ENCODE measurements around the gene PLEKHG4. TPM values are rescaled to one million over a fixed set of nuclear protein-coding genes. Genes with fewer than 3 reads are reported as not detected.

PLEKHG4 gene
- polyA plus RNA-seq, 1 donor from 2014 or later: 0.28 TPM

DNA sequence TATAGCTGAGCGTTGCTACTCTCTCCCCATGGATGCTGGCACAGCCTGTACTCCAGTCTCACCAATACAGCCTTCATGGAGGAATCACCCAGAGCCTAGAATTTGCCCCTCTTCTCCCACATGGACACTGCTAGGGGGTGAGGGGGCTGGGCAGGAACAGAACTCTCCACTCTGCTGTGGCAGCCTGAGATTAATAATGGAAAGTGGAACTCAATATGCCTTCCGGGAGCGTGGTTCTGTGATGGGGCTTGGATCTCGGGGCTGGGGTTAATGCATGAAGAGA lies 29.3 kb upstream of the PLEKHG4 start:
- no peaks in the 10 kb centered on the region for H3K36me3 ChIP-seq (ENCODE audit: insufficient read depth, low read length)
- no peaks in the 10 kb centered on the region for H4K20me1 ChIP-seq (ENCODE audit: insufficient read depth)
- no peaks in the 10 kb centered on the region for H3K9me3 ChIP-seq (ENCODE audit: low read length)
- no peak for TF ChIP-seq EZH2 (IDR thresholded peaks at IDR 0.05; ENCODE audit: borderline replicate concordance, insufficient read depth, low read length, poor library complexity, severe bottlenecking)
- no peak overlapping the region for H2AFZ ChIP-seq (ENCODE audit: low read depth, low read length)
- H3K79me2 ChIP-seq (replicated peaks; ENCODE audit: insufficient read depth, low read length): no peaks in the 10 kb centered on the region
- H3K4me2 ChIP-seq (ENCODE audit: low read length): no peak overlapping the region
- no peaks in the 10 kb centered on the region for H3K9me2 ChIP-seq (ENCODE audit: insufficient read depth, low read length)
- no peak overlapping the region for H3K9ac ChIP-seq (ENCODE audit: low read length)
- no peak overlapping the region for H3K27ac ChIP-seq (ENCODE audit: low read length)
- no peaks in the 10 kb centered on the region for H3F3A ChIP-seq (ENCODE audit: insufficient read depth, low read length, poor library complexity, severe bottlenecking)
- H3K27me3 ChIP-seq (ENCODE audit: insufficient read depth, low read depth, low read length): peaks cover 49% of the 10 kb centered on the region
- H3K4me3 ChIP-seq (ENCODE audit: low read length): peak overlapping the region; percentile 70

DNA sequence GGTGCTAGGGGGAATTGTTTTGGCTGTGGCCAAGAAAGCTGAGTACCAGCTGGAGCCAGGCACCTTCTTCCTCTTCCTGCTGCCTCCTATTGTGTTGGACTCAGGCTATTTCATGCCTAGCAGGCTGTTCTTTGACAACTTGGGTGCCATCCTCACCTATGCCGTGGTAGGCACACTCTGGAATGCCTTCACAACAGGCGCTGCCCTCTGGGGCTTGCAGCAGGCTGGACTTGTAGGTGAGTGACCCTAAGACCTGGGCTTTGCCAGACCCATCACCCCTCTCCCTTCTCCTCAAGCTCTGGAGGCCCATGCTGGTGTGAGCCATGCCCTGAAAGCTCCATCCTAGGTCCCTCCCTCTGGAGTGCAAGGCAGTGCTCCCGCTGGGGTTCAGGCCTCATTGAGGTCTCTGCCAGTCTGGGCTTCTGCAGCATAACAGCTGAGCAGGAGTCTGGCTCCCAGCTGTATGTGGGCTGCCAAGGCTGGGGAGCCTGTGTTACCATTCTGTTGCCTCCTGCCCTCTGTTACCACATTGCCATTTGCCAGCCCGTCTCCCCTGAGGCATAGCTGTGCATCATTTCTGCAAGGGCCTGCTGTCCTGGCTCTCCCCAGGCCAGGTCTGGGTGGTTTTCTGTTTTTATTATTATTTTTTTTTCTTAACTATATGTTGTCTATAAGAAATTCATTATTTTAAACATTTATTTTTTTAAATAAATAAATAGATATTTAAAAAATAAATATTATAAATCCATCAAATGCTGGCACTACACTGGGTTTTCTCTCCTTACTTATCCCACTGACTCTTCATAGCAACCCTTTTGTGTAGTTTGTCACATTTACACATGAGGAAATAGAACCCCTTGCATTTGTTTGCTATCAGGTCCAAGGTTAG lies 26.5 kb upstream of the PLEKHG4 start:
- H3K27ac ChIP-seq (ENCODE audit: low read length): no peak overlapping the region
- no peaks in the 10 kb centered on the region for H3K36me3 ChIP-seq (ENCODE audit: insufficient read depth, low read length)
- no peak overlapping the region for H3K4me3 ChIP-seq (ENCODE audit: low read length)
- H3K4me2 ChIP-seq (ENCODE audit: low read length): no peak overlapping the region
- H3K9me3 ChIP-seq (ENCODE audit: low read length): no peaks in the 10 kb centered on the region
- TF ChIP-seq SMC3 (conservative IDR thresholded peaks at IDR 0.05; ENCODE audit: poor library complexity) (no peak), MXI1 (conservative IDR thresholded peaks at IDR 0.05; ENCODE audit: poor library complexity, severe bottlenecking) (no peak), EP300 (conservative IDR thresholded peaks at IDR 0.05; ENCODE audit: poor library complexity, severe bottlenecking) (no peak), RAD21 (conservative IDR thresholded peaks at IDR 0.05) (no peak), TAF1 (IDR thresholded peaks at IDR 0.05; ENCODE audit: low read depth) (no peak), POLR2AphosphoS5 (IDR thresholded peaks at IDR 0.05) (no peak), EZH2 (IDR thresholded peaks at IDR 0.05; ENCODE audit: borderline replicate concordance, insufficient read depth, low read length, poor library complexity, severe bottlenecking) (no peak)
- TF ChIP-seq, protein P1, sequence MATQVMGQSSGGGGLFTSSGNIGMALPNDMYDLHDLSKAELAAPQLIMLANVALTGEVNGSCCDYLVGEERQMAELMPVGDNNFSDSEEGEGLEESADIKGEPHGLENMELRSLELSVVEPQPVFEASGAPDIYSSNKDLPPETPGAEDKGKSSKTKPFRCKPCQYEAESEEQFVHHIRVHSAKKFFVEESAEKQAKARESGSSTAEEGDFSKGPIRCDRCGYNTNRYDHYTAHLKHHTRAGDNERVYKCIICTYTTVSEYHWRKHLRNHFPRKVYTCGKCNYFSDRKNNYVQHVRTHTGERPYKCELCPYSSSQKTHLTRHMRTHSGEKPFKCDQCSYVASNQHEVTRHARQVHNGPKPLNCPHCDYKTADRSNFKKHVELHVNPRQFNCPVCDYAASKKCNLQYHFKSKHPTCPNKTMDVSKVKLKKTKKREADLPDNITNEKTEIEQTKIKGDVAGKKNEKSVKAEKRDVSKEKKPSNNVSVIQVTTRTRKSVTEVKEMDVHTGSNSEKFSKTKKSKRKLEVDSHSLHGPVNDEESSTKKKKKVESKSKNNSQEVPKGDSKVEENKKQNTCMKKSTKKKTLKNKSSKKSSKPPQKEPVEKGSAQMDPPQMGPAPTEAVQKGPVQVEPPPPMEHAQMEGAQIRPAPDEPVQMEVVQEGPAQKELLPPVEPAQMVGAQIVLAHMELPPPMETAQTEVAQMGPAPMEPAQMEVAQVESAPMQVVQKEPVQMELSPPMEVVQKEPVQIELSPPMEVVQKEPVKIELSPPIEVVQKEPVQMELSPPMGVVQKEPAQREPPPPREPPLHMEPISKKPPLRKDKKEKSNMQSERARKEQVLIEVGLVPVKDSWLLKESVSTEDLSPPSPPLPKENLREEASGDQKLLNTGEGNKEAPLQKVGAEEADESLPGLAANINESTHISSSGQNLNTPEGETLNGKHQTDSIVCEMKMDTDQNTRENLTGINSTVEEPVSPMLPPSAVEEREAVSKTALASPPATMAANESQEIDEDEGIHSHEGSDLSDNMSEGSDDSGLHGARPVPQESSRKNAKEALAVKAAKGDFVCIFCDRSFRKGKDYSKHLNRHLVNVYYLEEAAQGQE (IDR thresholded peaks at IDR 0.05; ENCODE audit: borderline replicate concordance): no peak
- TF ChIP-seq, protein P2, sequence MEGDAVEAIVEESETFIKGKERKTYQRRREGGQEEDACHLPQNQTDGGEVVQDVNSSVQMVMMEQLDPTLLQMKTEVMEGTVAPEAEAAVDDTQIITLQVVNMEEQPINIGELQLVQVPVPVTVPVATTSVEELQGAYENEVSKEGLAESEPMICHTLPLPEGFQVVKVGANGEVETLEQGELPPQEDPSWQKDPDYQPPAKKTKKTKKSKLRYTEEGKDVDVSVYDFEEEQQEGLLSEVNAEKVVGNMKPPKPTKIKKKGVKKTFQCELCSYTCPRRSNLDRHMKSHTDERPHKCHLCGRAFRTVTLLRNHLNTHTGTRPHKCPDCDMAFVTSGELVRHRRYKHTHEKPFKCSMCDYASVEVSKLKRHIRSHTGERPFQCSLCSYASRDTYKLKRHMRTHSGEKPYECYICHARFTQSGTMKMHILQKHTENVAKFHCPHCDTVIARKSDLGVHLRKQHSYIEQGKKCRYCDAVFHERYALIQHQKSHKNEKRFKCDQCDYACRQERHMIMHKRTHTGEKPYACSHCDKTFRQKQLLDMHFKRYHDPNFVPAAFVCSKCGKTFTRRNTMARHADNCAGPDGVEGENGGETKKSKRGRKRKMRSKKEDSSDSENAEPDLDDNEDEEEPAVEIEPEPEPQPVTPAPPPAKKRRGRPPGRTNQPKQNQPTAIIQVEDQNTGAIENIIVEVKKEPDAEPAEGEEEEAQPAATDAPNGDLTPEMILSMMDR (IDR thresholded peaks at IDR 0.05; ENCODE audit: poor library complexity, severe bottlenecking): no peak
- H2AFZ ChIP-seq (ENCODE audit: low read depth, low read length): no peak overlapping the region
- no peak overlapping the region for H3K9ac ChIP-seq (ENCODE audit: low read length)
- peaks cover 28% of the 10 kb centered on the region for H3K27me3 ChIP-seq (ENCODE audit: insufficient read depth, low read depth, low read length)
- H3K79me2 ChIP-seq (replicated peaks; ENCODE audit: insufficient read depth, low read length): no peaks in the 10 kb centered on the region
- H4K20me1 ChIP-seq (ENCODE audit: insufficient read depth): no peaks in the 10 kb centered on the region
- H3K9me2 ChIP-seq (ENCODE audit: insufficient read depth, low read length): no peaks in the 10 kb centered on the region
- no peaks in the 10 kb centered on the region for H3F3A ChIP-seq (ENCODE audit: insufficient read depth, low read length, poor library complexity, severe bottlenecking)
